GM19238 (cell line): ENCODE results near the gene SEC14L1.
"Not testable (repeated sequence)": the region's sequence is repeated elsewhere in the genome, so short reads cannot be mapped to it uniquely, and the experiment has no call there.

Experiments used
- DNase-seq: peaks from one replicate; pipeline ENCODE4 v3.0.0; 2011; ENCODE audit warnings: low spot score; ENCODE audit not compliant: insufficient read length

SEC14L1 gene

GRCh38 chr17:77115947-77116346 lies 24.8 kb upstream of the SEC14L1 start:
- no peak for DNase-seq

GRCh38 chr17:77116371-77116860 lies 24.4 kb upstream of the SEC14L1 start:
- DNase-seq: no peak

GRCh38 chr17:77117415-77117814 lies 23.4 kb upstream of the SEC14L1 start:
- DNase-seq: no peak

GRCh38 chr17:77118251-77118928 lies 22.4 kb upstream of the SEC14L1 start:
- DNase-seq: no peak

- DNase-seq: no peak
Measured at GRCh38 chr17:77119668-77120301, 21.0 kb upstream of the SEC14L1 start.

- DNase-seq: no peak
Measured at GRCh38 chr17:77120868-77121267, 19.9 kb upstream of the SEC14L1 start.

- DNase-seq: no peak
Measured at GRCh38 chr17:77124192-77124889, 16.4 kb upstream of the SEC14L1 start.

GRCh38 chr17:77125432-77125901 lies 15.3 kb upstream of the SEC14L1 start:
- no peak for DNase-seq

- DNase-seq: no peak
Measured at GRCh38 chr17:77126519-77126918, 14.2 kb upstream of the SEC14L1 start.

GRCh38 chr17:77127735-77128361 lies 12.9 kb upstream of the SEC14L1 start:
- DNase-seq: no peak

- no peak for DNase-seq
Measured at GRCh38 chr17:77128896-77129567, 11.7 kb upstream of the SEC14L1 start.

GRCh38 chr17:77129568-77130301 lies 11.0 kb upstream of the SEC14L1 start:
- DNase-seq: no peak

- DNase-seq: no peak
Measured at GRCh38 chr17:77130525-77130924, 10.2 kb upstream of the SEC14L1 start.

GRCh38 chr17:77131904-77132303 lies 8.9 kb upstream of the SEC14L1 start:
- no peak for DNase-seq

- DNase-seq: no peak
Measured at GRCh38 chr17:77132411-77133086, 8.2 kb upstream of the SEC14L1 start.

- DNase-seq: no peak
Measured at GRCh38 chr17:77133087-77133638, 7.6 kb upstream of the SEC14L1 start.

GRCh38 chr17:77136420-77136767 lies 4.4 kb upstream of the SEC14L1 start:
- DNase-seq: no peak

GRCh38 chr17:77137111-77137510 lies 3.7 kb upstream of the SEC14L1 start:
- no peak for DNase-seq

GRCh38 chr17:77137886-77138285 lies 2.9 kb upstream of the SEC14L1 start:
- not testable (repeated sequence) for DNase-seq
